Heart left ventricle (tissue), 16 donors: ENCODE measurements around the gene ANKRD11. TPM values are rescaled to one million over a fixed set of nuclear protein-coding genes. Genes with fewer than 3 reads are reported as not detected.
"Not testable (repeated sequence)": the region's sequence is repeated elsewhere in the genome, so short reads cannot be mapped to it uniquely, and the experiment has no call there.

Experiments
- ATAC-seq, 4 donors: fragments of 200-7000 bp; cut with Tn5 transposase; one replicate each; pipeline ENCODE4 v1.9.1; 2020 to 2022; ENCODE audit warnings: moderate library complexity in 4 of 4, mild to moderate bottlenecking in 3 of 4, moderate number of reproducible peaks in 1 of 4
- DNase-seq, 5 donors: peaks; one replicate each; pipeline ENCODE4 v3.0.0-alpha.2; 2020
- H3K27ac ChIP-seq, 12 donors: fragments of 200-600 bp; sonication (generic) in 4 of 12; one replicate each; pipeline versions ENCODE4 v1.5.0 to v1.8.0; 2016 to 2022; ENCODE audit warnings: mild to moderate bottlenecking in 2 of 12
- H3K27me3 ChIP-seq, 9 donors: fragments of 200-600 bp; sonication (generic) in 2 of 9; one replicate each; pipeline versions ENCODE4 v1.5.1 to v1.8.0; 2016 to 2022; ENCODE audit warnings: mild to moderate bottlenecking in 3 of 9
- H3K36me3 ChIP-seq, 9 donors: fragments of 200-600 bp; sonication (generic) in 2 of 9; one replicate each; pipeline versions ENCODE4 v1.5.0 to v1.8.0; 2018 to 2022; ENCODE audit warnings: mild to moderate bottlenecking in 2 of 9
- H3K4me1 ChIP-seq, 12 donors: fragments of 200-600 bp; sonication (generic) in 4 of 12; one replicate each; pipeline versions ENCODE4 v1.5.0 to v1.8.0; 2016 to 2022; ENCODE audit warnings: mild to moderate bottlenecking in 3 of 12
- H3K4me3 ChIP-seq, 12 donors: fragments of 200-600 bp; sonication (generic) in 4 of 12; one replicate each; pipeline versions ENCODE4 v1.5.0 to v1.8.0; 2017 to 2022; ENCODE audit warnings: mild to moderate bottlenecking in 9 of 12, moderate library complexity in 4 of 12
- H3K9me3 ChIP-seq, 12 donors: fragments of 200-600 bp; sonication (generic) in 4 of 12; one replicate each; pipeline versions ENCODE4 v1.5.0 to v1.8.0; 2016 to 2022; ENCODE audit warnings: mild to moderate bottlenecking in 1 of 12
- POLR2A ChIP-seq, 2 donors: fragments of 450-650 bp; IDR thresholded peaks; one replicate each; pipeline ENCODE4 v1.6.1; 2017; ENCODE audit warnings: antibody characterized with exemption in 2 of 2, mild to moderate bottlenecking in 2 of 2, moderate library complexity in 2 of 2
- WGBS, 4 donors: extraction: QIAGEN DNeasy Blood & Tissue Kit in 2 of 4; methylation state at CpG; one replicate each; pipeline versions ENCODE4 v1.1.5 to v1.1.7; 2013 to 2018; 5-methylcytosine and 5-hydroxymethylcytosine counted together
- intact Hi-C, 10 donors: fragments of 100-400 bp; cut with DNase I; formaldehyde crosslinking; loops; one replicate each; pipeline versions ENCODE4 v1.11.1 to v1.14.2; 2022
- polyA plus RNA-seq, 2 donors: library from polyadenylated mRNA; stranded (reverse); fragments of 200-250 nt; gene quantifications; one replicate each; pipeline ENCODE4 v1.2.3, GENCODE V29; 2013
- total RNA-seq, 9 donors: library from RNA; depleted of rRNA in 2 of 9; stranded (reverse); fragments of >200 nt in 2 of 9; fragmentation: NEBNext Ultra II Directional in 3 of 9; extraction: Animal tissue kit (Norgen Biotek cat#: 25700) in 3 of 9; gene quantifications; one replicate each; pipeline versions ENCODE4 v1.1.0 to v1.2.4, GENCODE V29; 2016 to 2023
- TF ChIP-seq, protein P1 (sequence below), 12 donors: fragments of 200-600 bp; sonication (generic) in 4 of 12; IDR thresholded peaks; one replicate each; pipeline versions ENCODE4 v1.5.0 to v1.8.0; 2018 to 2022; ENCODE audit warnings: antibody characterized with exemption in 12 of 12, mild to moderate bottlenecking in 5 of 12
- donor health status: ischemic (EF 13 %, LVEDD 7.1; RV severe dilation, severe dysfunction).
- donor health status: healthy with polysubstance abuse.
- donor health status: DM: no; HTN: yes; CAD: no.
- donor health status: DM: no; HTN: no; CAD: no.
- donor health status: ischemic (EF 25% LVEDD 6.9; RV normal size, moderate dysfunction).
- donor health status: ischemic (EF 25% LVEDD 5.7; RV mildly dilated, moderate dysfunction).
- donor health status: healthy.
- donor health status: DM: yes; HTN: yes; CAD: no.
- donor health status: ischemic (EF 35%, LVEDD 5.7; RV mildly dilated, moderate dysfunction).
- donor health status: nonischemic (EF 11% LVEDD 7.7; RV severe dilation, severe dysfunction).
- donor health status: DM: yes; HTN: yes; CAD: no.
- donor health status: PGD.
- donor health status: ischemic (EF 29% LVEDD 5.4; RV normal size, mild dysfunction).
- donor health status: nonischemic (EF 23%, LVEDD 6.1; RV moderate dilation, normal function).

ANKRD11 gene
- total and polyA plus RNA-seq, 11 donors = 53.6 to 123 (median 67.7) TPM

DNA sequence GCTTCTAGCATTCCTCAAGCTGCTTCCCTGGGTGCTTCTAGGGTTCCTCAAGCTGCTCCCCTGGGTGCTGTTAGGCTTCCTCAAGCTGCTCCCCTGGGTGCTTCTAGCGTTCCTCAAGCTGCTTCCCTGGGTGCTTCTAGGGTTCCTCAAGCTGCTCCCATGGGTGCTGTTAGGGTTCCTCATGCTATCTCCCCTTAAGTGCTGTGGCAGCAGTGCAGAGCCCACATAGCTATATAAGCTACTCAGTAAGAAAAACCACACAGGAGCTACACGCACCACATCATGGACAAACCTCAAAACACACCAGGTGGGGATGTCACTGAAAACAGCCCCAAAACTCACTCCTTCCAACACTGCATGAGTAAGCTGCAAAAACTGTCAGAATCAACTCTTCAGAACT is 35.2 kb downstream of the ANKRD11 start:
- no peak for TF ChIP-seq POLR2A (IDR thresholded peaks at IDR 0.05)
- TF ChIP-seq, protein P1, sequence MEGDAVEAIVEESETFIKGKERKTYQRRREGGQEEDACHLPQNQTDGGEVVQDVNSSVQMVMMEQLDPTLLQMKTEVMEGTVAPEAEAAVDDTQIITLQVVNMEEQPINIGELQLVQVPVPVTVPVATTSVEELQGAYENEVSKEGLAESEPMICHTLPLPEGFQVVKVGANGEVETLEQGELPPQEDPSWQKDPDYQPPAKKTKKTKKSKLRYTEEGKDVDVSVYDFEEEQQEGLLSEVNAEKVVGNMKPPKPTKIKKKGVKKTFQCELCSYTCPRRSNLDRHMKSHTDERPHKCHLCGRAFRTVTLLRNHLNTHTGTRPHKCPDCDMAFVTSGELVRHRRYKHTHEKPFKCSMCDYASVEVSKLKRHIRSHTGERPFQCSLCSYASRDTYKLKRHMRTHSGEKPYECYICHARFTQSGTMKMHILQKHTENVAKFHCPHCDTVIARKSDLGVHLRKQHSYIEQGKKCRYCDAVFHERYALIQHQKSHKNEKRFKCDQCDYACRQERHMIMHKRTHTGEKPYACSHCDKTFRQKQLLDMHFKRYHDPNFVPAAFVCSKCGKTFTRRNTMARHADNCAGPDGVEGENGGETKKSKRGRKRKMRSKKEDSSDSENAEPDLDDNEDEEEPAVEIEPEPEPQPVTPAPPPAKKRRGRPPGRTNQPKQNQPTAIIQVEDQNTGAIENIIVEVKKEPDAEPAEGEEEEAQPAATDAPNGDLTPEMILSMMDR (IDR thresholded peaks at IDR 0.05) = no peak
- DNase-seq = no peak
- no peaks in the 10 kb centered on the region for H3K9me3 ChIP-seq
- no peak overlapping the region for H3K4me3 ChIP-seq
- H3K36me3 ChIP-seq = no peaks in the 10 kb centered on the region
- no peaks in the 10 kb centered on the region for H3K27me3 ChIP-seq
- 90 to 96% (median 91%) methylated on average over 2 of the region's 2 CpGs for WGBS, 4 donors
- no peak for ATAC-seq
- H3K27ac ChIP-seq = no peak overlapping the region
- H3K4me1 ChIP-seq = peaks cover 10 to 79% (median 50%) of the 10 kb centered on the region in 12 donors
- intact Hi-C loops = no loop called here

DNA sequence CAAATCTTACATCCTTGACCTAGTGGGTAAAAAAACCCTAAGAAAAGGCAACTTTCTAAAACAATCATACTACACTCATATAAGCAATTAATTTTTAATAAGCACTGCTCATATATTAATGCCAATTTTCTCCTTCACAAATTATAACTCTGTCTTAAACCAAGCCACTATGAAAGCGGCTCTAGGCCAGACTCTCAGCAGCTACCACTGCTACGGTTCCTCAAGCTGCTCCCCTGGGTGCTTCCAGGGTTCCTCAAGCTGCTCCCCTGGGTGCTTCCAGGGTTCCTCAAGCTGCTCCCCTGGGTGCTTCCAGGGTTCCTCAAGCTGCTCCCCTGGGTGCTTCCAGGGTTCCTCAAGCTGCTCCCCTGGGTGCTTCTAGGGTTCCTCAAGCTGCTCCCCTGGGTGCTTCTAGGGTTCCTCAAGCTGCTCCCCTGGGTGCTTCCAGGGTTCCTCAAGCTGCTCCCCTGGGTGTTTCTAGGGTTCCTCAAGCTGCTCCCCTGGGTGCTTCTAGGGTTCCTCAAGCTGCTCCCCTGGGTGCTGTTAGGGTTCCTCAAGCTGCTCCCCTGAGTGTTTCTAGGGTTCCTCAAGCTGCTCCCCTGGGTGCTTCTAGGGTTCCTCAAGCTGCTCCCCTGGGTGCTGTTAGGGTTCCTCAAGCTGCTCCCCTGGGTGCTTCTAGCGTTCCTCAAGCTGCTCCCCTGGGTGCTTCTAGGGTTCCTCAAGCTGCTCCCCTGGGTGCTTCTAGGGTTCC is 35.8 kb downstream of the ANKRD11 start:
- H3K36me3 ChIP-seq, DNase-seq, H3K9me3 ChIP-seq, ATAC-seq, H3K4me3 ChIP-seq, H3K27me3 ChIP-seq: not testable (repeated sequence)
- peak overlapping the region in 1 of 12 donors; percentile 65 for H3K27ac ChIP-seq
- WGBS, 4 donors = 74 to 94% (median 90%) methylated on average over 2 to 3 of the region's 3 CpGs
- H3K4me1 ChIP-seq = peaks cover 10 to 81% (median 52%) of the 10 kb centered on the region in 12 donors
- intact Hi-C loops = loop anchor here in 1 of 10 donors (5.0 kb wide), 1 partner anchor 33 kb away; no protein-coding TSS in a partner anchor

DNA sequence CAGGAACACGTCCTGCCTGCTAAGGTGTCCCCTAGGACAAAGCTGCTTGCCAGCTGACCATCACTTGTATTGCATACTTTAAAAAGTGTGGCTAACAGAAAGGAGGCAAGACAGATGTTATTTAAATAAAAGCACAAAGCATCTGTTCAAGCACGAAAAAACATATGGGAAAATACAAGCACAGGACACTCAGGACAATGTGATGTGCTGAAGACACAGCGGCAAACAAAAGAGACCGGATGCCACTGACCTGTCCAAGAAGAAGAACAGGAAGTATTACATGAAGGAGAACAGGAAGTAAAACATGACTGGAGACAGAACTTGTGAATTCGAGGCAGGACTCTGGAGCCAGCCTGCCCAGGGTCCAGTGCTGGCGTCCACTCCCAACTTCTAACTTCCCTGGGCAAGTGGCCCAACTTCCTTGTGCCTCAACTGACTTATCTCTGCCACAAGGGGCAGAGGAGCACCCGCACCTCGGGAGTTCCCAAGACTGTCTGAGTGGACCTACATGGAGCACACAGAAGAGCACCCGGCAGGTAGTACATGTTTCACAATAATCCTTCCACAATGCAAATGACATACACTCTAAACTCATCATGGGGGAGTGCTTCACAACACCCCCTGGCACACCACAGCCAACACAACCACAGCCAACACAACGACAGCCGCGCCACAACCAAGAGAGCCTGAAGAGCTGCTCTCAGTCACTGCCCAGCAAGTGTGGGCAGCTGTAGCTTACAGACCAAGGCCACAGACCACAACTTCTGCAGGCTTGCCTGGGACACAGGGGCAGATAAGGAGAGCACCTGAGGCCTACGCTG is 36.6 kb downstream of the ANKRD11 start:
- WGBS, 4 donors = 35 to 48% (median 45%) methylated on average over 11 to 13 of the region's 13 CpGs
- ATAC-seq (peak; percentile 47 to 73 (median 56)), DNase-seq (peak in 3 of 5 donors; percentile 28 to 60 (median 46))
- H3K27me3 ChIP-seq = no peaks in the 10 kb centered on the region
- intact Hi-C loops = loop anchor here in 1 of 10 donors (5.0 kb wide), 1 partner anchor 34 kb away; no protein-coding TSS in a partner anchor
- H3K27ac ChIP-seq = peak overlapping the region in 4 of 12 donors; percentile 11 to 65 (median 13)
- TF ChIP-seq POLR2A (IDR thresholded peaks at IDR 0.05) = no peak
- TF ChIP-seq, protein P1 (IDR thresholded peaks at IDR 0.05) = peak in 8 of 12 donors; percentile 11 to 46 (median 31)
- H3K4me1 ChIP-seq = peaks cover 7 to 81% (median 52%) of the 10 kb centered on the region in 12 donors
- no peaks in the 10 kb centered on the region for H3K36me3 ChIP-seq
- no peaks in the 10 kb centered on the region for H3K9me3 ChIP-seq
- no peak overlapping the region for H3K4me3 ChIP-seq

DNA sequence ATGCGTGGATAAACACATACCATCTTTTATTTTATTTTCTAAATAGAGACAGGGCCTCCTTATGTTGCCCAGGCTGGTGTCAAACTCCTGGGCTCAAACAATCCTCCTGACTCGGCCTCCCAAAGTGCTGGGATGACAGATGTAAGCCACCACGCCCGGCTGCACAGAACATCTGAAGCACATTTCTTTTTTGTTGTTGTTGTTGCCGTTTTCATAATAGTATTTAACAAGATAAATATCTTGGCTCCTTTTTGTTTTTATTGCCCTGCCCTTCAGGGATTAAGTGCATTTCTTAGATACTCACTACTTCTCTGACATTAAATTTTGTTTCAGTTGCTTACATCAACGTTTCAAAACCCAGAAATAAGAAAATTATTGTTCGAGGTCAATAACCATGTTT is 37.4 kb downstream of the ANKRD11 start:
- Histone ChIP-seq H3K4me1 (peaks cover 7 to 84% (median 56%) of the 10 kb centered on the region in 12 donors), H3K27ac (peak overlapping the region in 2 of 12 donors; percentile 12 to 65), H3K9me3 (no peaks in the 10 kb centered on the region), H3K36me3 (no peaks in the 10 kb centered on the region), H3K27me3 (no peaks in the 10 kb centered on the region), H3K4me3 (no peak overlapping the region)
- intact Hi-C loops = loop anchor here in 1 of 10 donors (5.0 kb wide), 1 partner anchor 34 kb away; no protein-coding TSS in a partner anchor
- TF ChIP-seq, protein P1 (IDR thresholded peaks at IDR 0.05) = no peak
- no peak for TF ChIP-seq POLR2A (IDR thresholded peaks at IDR 0.05)
- 55 to 60% (median 58%) methylated on average over 7 of the region's 7 CpGs for whole genome bisulfite sequencing, 4 donors
- no peak for ATAC-seq
- DNase-seq = no peak
